ENCODE results near the gene LYZL6. TPM values are rescaled to one million over a fixed set of nuclear protein-coding genes. Genes with fewer than 3 reads are reported as not detected.
"Not testable (repeated sequence)": the region's sequence is repeated elsewhere in the genome, so short reads cannot be mapped to it uniquely, and the experiment has no call there.

Gene LYZL6
- total RNA-seq, 1 experiment from 2014 or later: not detected

DNA sequence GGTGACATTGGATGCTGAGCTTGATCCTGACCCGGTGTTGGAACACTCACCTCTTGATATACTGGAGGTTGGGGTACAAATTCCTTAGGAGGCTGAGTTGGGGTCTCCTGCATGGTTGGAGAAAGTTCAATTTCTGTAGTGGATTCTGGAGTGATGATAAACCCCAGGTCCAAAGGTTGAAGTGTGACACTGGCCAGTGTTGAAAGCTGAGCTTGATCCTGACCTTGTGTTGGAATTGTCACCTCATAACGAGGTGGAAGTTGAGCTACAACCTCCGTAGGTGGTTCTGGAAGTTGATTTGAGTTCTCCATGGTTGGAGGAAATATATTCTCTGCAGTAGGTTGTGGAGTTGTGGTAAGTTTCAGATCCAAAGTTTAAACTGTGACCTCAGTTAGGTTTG lies 34.1 kb downstream of the LYZL6 start:
- no peak for DNase-seq (ENCODE audit: extremely low read depth, low read depth)

DNA sequence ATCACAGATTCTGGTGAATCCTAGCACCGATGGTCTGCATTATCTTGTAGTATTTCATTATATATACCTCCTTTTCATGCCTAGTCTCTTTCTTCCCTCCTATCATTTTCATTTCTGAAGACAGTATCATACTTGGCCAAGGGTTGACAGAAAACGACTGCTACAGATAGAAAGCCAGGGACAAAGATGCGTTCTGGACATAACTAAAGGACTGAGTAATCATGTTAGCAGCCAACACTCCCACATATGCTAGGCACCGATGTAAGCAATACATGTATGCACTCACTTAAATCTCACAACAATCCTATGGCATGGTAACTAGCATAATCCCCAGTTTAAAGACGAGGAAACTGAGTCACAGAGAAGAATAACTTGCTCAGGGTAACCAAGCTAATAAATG lies 35.8 kb downstream of the LYZL6 start:
- no peak for DNase-seq (ENCODE audit: extremely low read depth, low read depth)

DNA sequence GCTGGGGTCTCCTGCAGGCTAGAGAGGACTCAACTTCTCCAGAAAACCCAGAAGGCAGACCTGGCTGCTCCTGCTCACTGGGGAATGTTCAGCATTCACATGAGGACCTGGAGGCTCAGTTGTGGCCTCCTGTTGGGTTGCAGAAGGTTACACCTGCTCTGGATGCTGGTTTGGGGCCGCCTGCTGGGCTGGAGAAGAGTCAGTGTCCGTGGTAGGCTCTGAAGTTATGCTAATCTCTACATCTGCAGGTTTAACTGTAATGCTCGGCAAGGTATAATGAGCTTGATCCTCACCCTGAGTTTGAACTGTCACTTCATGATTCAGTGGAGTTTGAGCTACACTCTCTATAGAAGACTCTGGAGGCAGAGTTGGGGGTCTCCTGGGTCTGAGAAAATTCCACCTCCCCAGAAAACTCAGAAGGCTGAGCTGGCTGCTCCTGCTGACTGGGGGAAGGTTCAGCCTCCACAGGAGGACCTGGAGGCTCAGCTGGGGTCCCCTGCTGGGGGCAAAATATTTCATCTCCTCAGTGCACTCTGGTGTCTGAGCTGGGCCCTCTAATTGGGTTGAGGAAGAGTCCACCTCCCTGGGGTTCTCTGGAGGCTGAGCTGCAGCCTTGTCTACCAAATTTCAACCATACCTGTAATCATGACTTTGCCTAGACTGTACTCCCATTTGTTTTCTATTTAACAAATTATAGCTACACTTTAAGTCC lies 36.4 kb downstream of the LYZL6 start:
- DNase-seq (ENCODE audit: extremely low read depth, low read depth): no peak

DNA sequence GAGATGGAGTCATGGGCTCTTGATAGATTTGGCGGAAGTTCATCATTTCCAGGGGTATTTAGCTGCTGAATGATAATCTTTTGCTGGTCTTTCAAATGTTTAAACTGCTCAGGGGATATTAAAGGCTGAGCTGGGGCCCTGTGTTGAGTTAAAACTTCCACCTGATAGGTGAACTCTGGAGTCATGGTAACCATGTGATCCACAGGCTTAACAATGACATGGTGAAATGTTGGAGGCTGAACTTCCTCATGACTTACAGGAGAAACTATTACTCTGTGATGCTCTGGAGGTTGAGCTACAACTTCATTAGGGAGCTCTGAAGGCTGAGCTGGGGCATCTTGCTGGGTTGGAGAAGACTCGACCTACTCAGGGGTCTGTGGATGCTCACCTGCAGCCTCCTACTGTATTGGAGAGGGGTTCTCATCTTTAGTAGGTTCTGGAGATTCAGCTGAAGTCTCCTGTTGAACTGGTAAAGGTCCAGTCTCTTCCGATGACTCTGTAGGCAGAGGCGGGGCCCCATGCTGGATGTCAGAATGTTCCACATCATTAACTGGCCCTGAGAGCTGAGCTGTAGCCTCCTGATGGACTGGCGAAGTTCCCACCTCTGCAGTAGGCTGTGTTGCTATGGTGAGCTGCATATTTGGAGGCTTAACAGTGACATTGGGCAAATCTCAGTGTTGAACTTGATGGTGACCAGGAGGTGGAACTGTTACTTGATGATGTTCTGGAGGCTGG lies 37.2 kb downstream of the LYZL6 start:
- no peak for DNase-seq (ENCODE audit: extremely low read depth, low read depth)

DNA sequence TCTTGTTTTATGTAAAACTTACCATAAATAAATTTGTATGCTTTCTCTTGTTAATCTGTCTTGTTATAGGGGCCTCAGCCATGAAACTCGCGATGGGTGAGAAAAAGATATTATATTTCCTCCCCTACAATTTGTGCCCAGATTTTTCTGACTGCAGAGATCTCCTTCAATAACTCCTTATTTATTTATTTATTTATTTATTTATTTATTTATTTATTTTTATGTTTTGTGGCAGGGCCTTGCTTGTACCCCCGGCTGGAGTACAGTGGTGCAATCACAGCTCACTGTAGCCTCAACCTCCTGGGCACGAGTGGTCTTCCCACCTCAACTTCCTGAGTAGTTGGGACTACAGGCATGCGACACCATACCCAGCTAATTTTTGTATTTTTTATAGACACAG lies 40.1 kb downstream of the LYZL6 start:
- DNase-seq (ENCODE audit: extremely low read depth, low read depth): no peak

DNA sequence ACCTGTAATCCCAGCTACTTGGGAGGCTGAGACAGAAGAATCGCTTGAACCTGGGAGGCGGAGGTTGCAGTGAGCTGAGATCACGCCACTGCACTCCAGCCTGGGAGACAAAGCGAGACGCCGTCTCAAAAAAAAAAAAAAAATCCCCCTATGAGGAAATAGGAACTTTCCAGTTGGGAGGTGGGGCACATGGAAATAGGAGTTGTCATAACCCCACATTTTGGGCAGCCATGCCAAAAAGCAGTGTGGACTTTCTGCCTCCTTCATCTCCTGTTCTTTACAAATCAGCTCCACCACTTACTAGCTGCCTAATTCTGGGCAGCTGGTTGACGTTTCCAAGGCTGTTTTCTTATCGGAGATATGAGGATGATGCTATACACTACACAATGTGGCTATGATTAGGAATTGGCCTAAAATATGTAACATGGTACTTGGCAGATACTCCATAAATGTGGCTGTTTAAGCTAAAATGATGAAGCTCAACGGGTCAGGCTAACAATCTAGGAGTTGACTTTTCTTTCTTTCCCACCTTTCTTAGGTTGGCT lies 41.8 kb downstream of the LYZL6 start:
- DNase-seq (ENCODE audit: extremely low read depth, low read depth): no peak

DNA sequence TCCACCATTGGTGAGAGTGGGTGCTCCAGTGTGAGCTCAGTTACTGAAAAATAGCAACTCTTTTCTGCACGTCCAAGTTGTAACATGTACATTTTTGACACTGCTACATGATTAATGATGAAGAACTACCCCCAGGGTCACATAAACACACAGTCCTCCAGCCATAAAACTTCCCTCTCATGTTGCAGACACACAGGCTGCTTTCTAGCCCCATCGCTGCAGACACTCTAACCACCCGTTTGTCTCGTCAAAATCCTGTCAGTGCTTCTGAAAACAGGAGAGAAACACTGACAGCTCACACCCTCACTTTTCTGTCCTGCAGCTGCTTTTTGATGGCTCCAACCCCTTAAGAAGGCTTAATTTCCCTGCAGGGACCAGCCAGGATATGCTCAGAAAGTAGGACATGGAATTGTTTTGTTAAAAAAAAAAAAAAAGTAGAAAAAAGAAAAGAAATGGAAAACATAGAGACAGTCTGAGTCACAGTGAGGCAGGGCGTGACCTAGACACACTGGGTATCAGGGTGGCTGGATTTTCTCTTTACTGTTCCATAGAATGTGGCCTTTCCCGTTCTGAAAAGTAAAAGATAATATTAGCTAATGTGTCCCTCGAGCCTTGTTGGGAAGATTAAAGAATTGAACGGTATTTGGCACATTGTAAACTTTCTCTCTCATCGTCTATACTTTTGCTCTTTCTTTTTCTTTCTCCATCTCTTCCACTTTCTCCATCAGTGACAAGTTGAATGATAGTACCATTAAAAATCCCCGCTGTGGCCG lies 42.6 kb downstream of the LYZL6 start:
- DNase-seq (ENCODE audit: extremely low read depth, low read depth): no peak

DNA sequence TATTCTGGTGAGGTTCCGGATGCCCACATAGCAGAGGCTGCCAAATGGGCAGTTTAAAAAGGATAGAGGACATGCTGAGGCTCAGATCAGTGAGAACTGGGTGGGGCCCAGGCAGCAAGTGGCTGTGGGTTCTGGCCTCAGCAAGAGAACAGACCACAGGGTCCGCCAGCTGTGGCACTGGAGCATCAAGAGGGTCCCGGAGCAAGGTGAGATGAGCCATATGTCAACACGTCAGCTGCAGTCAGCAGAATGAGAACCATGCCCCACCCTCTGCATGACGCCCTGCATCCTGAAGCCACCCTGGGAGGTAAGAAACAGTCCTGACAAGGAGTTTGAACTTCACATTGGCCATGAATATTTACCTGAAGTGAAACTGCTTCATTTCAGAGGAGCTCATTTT lies 43.2 kb downstream of the LYZL6 start:
- DNase-seq (ENCODE audit: extremely low read depth, low read depth): no peak

DNA sequence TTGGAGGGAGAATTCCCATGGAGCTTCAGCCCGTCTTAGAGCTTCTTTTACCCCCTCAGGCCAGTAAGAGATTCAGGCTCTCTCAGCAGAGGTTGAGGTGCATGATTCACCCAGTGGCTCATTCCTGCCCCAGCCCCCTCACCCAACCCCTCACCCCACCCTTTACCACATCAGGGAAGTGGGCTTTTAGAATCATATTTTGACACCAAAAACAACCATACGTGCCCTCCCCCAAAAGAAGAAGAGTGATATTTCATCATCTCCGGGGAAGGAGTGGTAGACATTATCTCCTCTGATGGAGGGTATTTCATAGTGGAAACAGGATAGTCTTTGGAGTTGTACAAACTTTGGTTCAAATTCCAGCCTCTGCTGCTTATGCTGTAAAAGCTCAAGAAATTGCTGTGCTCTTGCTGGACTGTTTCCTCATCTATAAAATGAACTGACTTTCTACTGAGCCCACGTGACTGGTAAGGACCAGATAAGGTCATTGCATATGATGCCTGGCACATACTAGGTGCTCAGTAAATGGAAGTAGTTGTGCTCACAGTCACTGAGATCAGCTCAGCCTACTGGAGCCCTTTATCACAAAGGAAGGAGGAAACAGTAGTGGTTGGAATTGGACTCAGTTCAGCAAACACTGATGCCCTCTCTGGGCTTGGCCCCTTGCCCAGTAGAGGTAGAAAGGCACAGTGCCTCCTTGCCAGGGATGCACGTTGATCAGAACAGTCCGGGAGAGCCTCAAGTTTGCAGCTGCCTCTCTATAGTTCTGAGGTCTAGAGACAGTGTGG lies 45.0 kb downstream of the LYZL6 start:
- DNase-seq (ENCODE audit: extremely low read depth, low read depth): no peak

DNA sequence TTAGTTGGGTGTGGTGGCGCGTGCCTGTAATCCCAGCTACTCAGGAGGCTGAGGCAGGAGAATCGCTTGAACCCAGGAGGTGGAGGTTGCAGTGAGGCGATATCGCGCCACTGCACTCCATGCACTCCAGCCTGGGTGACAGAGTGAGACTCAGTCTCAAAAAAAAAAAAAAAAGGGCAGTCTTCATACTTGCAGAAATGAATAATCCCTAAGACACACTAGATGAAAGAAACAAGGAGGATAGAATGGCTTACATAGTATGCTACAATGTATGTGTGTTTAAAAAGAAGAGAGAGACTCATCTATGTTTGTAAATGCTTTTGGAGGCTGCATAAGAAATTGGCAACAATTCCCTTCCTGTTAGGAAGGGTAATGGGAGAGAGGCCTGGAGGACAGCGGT lies 45.7 kb downstream of the LYZL6 start:
- DNase-seq (ENCODE audit: extremely low read depth, low read depth): not testable (repeated sequence)

DNA sequence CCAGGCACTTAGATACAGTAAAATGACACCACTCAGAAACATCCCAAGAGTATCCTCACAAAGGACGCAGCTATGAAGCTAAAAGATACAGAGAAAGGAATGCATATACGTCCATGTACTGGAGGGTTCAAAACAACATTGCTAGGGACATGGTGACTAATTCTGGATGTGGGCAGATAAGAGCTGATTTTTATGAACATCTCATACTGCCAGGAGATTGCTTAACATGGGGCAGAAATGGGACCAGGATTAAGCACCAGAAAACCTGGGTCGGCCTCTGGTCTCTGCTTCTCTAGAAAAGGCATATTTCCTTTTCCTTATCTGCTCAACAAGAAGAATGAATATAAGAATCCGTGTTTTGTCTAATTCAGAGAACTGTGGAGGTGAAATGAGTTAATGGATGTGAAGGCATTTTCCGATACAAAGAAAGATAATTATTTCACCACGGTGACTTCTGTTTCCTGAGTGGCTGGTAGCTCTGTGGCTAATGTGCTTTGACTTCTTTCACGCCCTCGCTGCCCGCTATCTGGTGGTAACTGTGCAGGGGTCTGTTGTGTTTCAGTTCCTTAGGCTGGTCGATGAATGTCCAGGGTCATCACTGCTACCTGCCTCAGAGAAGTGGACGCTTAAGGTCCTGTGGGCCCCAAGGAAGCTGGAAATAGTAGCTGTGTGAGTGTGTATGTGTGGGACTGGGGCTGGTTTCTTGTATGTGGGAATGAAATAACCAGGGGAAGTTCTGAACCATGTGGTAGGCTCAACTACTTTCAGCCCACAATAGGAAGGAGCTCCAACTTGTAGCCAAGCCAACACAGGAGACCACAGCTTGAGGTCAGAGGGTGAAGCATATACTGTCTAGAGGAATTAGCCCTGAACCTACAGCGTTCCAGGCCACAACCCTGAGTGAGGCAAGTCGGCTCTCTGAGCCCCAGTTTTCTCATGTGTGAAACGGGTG lies 47.6 kb downstream of the LYZL6 start:
- no peak for DNase-seq (ENCODE audit: extremely low read depth, low read depth)

DNA sequence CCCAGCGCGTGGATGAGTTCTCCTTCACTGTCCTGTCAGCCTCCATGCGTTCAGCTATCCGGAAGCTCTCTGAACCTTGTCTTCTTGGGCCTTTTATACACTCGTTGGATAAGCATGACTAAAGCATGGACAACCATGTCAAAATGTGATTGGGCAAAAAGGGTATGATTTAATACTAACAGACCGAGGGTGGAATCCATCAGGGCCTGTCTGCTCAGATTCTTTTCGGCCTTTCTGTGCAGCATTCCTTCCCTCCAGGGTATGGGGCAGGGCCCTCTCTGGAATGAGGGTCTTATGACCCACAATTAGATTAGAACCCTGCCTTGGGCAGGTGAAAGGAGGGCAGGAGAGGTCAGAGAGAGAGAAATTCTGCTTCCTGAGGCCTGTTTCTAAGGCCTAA lies 49.3 kb downstream of the LYZL6 start:
- DNase-seq (ENCODE audit: extremely low read depth, low read depth): no peak

DNA sequence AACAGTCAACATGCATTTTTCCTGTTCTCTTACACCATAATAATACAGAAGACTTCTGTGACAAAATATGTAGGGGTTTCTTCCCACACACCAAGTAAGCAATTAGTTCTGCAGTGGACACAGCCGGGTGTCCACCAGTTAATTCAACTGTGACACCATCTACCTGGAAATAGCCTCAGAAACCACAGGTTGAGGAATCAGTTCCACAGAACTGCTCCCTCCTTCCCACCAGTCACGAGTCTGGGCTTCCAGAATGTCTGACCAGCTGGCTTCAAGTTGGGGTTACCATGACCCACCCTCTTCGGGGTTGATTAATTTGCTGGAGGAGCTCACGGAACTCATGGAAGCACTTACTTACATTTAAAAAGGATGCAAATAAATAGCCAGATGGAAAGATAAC lies 49.8 kb downstream of the LYZL6 start:
- DNase-seq (ENCODE audit: extremely low read depth, low read depth): no peak

DNA sequence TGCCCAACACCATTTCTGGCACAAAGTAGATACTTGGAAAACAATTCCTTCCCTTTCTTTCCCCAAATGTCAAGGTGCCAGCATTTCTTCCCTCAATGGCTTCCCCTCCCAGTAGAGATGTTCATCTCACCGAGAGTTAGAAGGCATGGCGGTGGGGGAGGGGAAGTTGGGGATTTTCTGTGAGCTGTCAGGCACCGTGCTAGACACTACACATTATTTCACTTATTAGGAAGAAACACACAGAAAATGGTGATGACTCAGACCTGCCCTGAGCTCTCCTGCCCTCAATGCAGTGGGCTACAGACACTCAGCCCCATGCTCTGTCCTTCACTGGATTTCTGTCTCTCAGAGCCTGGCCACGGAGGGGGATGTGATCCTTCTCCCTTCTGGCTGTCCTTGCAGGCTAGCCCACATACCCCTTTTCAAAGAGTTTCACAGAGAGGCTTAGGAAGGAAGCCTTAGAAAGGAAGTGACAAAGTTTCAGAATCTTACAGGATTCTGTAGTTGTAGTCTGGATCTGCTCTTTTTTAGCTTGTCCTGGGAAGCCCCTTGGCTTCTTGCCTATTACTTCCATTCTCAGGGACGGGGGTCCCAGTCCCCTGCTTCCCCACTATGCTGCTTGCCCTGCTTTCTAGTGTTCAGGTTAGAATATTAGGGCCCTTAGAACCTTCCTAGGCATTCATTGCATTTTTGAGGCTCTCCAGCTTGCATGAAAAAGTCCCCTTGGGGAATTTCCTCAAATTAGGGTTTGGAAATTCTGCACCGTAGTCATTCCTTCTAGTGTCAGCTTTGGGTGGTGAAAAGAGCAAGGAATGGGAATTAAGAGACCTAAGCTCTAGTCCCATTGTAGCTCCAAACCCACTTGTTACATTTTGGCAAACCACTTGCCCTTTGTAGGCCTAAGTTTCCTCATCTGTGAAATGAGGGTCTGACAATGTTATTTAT lies 51.1 kb downstream of the LYZL6 start:
- no peak for DNase-seq (ENCODE audit: extremely low read depth, low read depth)

DNA sequence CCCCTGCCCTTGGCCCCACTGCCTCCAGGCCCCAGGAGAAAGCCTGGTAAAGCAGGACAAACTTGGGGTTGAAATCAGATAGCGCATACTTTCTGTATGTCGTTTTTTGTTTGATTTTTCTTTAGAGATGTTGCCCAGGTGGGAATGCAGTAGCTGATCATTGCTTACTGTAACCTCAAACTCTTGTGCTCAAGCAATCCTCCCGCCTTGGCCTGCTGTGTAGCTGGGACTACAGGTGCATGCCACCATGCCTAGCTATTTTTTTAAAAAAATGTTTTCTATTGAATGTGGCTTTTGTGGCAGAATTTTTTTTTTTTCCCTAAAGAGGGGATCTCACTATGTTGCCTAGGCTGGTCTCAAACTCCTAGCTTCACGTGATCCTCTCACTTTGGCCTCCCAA lies 52.2 kb downstream of the LYZL6 start:
- DNase-seq (ENCODE audit: extremely low read depth, low read depth): no peak

DNA sequence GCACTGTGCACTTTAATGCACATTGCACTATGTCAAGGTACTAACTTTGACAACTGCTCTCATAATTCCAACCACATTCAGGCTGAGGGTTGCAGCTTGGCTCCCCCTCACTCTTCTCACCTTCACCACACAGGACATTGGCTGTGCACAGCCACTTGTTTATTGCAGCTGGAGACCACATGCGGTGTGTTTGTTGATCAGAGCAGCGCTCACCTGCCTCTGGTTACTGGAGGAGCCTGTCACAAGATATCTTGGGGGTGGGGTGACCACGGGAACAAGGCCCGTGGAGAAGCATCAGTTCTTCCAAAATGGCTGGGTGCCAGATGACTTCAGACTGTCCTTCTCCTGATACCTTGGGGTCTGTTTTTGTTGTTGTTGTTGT lies 52.7 kb downstream of the LYZL6 start:
- DNase-seq (ENCODE audit: extremely low read depth, low read depth): no peak

DNA sequence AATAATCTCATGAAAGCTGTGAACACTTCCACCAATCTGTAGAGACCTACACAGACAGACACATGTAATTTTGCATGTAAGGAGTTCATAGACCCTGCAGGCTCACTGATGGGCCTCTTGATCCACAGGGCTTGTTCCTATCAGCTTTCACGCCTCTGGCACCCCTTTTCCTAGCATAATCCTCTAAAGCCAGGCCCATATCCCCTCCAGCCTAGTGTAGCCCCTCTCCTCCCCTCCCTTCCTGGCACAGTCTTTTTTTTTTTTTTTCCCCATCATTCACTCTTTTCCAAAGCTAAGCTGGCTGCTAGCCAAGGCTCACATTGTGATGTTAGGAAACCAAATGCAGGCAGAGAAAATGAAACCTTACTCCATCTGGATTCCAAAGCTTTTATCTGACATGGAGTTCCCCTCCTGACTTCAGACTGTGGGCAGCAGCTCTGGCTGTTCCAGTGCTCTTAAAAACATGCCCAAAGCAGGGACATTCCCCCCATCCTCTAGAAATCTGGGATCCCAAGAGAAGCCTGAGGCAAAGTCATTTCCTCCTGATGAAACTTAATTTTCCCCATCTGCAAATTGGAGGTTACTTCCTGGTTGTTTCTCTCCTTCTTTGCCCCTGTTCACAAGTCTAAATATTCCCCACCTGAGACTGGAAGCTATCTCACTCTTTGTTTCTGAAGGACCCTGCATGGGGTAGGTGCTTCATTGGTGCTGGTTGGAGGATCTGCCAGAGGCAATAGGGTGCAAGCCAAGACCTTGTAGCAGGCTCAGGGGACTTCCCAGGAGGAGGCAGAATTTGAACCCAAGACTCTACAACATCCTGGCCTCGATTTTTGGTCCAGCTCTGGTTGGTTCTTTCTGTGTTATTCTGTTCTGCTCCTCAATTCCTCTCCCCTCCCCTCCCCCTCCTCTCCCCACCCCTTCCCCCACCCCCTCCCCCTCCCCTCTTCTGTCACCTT lies 53.4 kb downstream of the LYZL6 start:
- DNase-seq (ENCODE audit: extremely low read depth, low read depth): no peak
